HG03095 (cell line): ENCODE measurements around the gene FKBP1B.
"Not testable (repeated sequence)": the region's sequence is repeated elsewhere in the genome, so short reads cannot be mapped to it uniquely, and the experiment has no call there.

Experiments used
- ATAC-seq: cut with Tn5 transposase; IDR thresholded peaks from one replicate; pipeline ENCODE4 v1.9.1; 2021; ENCODE audit warnings: moderate library complexity; ENCODE audit not compliant: unreplicated experiment

The FKBP1B gene

DNA sequence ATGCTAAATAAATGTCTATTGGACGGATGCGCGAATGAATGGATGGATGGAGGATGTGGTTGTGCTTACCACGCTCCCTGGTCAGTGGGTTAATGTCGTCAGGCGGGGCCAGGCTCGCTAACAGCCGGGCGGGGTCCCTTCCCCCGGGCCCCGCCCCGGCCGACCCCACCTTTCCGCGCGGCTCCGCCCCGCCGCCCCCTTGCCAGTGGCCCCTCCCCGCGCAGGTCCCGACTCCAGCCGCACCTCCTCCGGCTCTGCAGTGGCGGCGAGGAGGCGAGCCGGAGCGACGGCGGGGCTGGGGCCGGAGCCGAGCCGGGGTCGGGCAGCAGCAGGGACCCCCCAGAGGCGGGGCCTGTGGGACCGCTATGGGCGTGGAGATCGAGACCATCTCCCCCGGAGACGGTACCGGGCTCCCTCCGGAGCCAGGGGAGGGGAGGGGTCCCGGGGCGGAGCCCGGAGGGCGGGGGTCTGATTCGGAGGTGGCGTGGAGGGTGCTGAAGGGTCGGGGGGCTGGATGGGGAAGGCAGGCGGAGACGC lies at the start of gene FKBP1B:
TSS of gene FKBP1B (plus strand) at position 257 of the 537 bp plus-strand sequence. CDS start at position 366, 109 bp downstream.
- no peak for ATAC-seq

DNA sequence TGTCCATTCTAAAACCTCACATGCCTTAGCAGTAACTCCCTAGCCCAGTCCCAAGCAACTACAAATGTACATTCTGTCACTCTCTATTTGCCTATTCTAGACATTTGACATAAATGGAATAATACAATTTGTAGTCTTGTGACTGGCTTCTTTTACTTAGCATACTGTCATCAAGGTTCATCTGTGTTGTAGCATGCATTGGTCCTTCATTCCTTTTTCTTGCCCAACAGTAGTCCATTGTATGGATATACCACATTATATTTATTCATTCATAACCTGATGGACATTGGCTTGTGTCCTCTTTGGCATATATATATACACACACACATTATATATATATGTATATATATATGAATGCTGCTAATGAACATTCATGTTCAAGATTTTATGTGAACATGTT lies 41.8 kb upstream of the FKBP1B start:
- no peak for ATAC-seq

DNA sequence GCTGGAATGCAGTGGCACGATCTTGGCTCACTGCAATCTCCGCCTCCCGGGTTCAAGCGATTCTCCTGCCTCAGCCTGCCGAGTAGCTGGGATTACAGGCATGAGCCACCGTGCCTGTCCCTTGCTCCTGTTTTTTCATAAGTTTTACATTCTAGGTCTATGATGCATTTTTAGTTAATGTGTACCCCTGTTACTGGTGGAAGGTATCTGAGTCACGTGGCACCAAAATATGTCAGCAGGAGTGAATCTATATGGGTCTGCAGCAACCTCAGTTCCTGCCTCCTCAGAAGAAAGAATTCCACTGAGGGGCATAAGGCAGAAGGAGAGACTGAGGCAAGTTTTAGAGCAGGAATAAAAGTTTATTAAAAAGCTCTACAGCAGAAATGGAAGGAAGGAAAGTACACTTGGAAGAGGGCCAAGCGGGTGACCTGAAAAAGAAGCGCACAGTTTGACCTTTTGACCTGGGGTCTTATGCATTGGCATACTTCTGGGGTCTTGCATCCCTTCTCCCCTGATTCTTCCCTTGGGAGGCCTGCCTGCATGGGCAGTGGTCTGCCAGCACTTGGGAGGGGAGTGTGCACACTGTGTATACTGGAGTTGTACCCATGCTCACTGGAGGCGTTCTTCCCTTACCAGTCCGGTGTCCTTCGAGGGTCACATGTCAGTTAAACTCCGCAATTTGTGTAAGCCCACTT lies 40.7 kb upstream of the FKBP1B start:
- no peak for ATAC-seq

DNA sequence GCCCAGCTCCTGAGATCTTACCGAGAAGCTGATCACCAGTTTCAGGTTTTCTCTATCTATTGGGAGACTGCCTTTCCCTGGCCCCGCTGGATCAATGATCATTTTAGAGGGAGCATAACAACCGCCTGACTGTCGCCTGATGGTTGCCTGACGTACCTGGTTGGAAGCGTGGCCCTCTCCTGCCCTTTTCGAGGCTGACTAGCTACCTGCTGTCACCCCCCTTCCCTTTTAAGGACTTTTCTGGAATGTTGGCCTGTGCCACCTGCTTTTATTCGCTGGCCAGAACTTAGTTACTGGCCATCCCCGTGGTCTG lies 40.2 kb upstream of the FKBP1B start:
- no peak for ATAC-seq

DNA sequence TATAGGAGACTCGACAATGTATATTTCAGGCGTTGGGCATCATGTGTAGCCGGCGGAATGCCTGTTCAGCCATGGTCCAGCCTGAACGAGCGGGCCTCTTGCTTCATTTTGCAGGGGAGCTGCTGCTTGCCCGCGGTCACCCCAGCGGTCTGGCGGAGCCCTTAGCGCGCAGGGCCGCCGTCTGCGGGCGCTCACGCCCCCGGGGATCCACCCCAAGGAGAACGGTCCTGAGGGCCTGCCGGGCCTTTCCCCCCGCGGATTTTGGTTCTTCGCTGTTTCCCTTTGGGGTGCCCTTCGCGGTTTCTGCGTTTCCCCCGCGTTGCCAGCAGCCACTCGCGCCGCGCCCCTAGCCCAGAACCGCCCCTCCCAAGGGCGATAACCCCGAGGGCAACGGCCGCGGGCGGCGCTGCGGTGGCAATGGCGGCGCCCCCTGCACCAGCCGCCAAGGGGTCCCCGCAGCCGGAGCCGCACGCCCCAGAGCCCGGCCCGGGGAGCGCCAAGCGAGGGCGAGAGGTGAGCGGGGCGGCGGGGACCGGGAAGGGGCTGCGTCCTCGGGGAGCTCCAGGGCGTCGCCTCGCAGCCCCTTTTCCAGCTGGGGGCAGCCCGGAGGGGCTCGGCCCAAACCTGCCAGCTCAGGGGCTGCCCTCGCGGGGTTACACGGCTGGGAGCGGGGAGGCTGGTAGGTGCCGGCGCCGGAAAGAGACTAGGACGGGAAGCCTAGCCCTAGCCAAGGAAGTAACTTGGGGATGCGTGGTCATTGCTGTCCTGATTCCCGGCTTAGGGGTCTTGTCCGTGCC lies 39.7 kb upstream of the FKBP1B start, which contains the start of gene MFSD2B:
TSS of gene MFSD2B (plus strand) at position 406 of the 797 bp plus-strand sequence. CDS start at position 418, 12 bp downstream.
- ATAC-seq = no peak

DNA sequence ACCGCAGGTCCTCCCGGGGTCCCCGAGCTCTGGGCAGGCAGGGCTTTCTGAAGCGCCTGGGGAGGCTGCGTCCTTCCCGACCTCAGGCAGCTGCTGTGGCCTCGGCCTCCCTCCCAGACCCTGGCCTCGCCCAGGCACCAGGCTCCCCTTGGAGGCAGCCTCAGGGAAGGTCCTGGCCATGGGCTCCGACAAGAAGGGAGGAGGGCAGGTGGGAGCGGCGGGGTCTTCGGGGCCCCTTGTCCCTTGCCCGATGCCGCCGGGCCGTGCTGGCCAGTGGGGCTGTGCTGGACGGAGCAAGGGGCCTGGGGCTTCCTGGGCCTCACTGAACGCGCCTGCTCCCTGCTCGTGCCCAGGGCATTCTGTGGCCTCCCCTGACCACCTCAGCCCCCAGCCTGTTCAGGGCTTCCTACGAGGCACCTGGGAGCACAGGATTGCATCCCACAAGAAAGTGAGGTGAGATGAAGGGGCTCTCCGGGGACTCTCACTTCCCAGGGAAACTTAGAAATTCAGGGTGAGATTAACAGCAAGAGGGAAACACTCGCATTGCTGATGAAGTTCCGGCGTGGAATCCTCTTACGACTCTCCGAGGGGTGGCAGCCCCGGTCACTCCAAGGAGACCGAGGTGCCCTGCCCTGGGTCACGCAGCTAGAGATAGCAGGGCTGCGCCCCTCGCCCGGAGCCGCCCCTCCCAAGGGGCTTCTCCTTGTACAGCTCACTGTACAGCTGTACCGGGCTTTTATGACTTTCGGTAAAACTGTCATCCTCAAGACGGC lies 38.9 kb upstream of the FKBP1B start:
- ATAC-seq = no peak

DNA sequence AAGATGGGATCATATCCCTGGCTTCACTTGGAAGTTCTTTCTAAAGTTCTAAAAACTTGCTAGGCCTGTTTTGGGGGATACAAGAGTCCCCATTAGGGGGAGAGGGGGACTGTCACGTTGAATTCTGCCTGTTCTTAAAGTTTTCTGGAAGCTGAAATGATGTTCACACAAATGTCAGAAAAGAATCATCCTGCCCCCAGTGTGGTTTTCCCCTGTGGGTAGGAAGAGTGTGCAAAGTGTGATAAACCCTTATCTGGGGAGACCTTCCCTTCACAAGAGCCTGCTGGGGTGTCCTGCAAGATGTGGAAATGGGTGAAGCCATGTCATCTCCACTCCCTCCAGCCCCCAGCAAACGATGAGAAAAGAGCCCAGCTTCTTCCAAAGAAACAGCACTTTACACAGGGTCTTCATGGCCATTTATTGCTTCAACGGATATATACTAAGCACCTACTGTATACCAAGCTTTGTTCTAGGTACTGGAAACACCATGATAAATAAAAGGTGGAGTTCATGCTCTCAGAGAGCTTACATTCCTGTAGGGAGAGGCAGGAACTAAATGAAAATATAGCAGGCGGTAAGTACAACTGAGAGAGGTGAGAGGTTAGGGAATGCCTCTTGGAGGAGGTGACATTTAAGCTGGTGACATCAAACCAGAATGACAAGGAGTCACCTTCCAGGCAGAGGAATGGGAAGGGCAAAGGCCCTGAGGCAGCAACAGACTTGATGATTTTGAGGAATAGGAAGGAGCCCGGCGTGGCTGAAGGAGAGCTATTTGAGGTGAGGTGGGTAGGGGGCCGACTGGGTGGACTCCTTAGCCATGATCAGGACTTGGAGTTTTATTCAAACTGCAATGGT lies 38.1 kb upstream of the FKBP1B start:
- no peak for ATAC-seq

DNA sequence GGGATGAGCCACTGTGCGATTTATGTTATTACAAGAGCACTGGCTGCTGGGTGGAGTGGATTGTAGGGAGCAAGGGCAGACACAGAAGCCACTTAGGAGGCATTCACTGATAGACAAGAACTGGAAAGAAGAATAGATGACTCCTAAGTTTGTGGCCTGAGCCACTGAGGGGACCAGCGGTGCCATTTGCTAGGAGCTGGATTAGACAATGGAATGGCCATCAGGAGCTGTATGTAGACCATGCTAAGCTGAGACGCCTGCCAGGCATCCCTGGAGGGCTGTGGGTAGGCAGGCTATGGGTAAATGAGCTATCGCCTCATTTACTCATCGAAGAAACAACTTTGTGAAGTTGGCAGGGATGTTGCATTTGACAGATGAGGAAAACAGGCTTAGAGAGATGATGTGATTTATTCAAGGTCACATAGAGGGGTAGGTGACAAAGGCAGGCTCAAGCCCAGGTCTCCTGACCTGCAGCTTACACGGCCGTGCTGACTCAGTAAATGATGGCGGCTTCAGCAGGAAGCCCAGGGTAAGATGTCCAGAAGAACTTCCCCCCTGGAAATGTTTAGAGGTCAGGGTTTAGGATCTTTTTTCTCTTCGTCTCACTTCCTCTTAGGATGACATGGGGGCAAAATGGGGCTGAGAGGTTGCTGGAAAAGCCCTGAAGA lies 36.9 kb upstream of the FKBP1B start:
- ATAC-seq = no peak

DNA sequence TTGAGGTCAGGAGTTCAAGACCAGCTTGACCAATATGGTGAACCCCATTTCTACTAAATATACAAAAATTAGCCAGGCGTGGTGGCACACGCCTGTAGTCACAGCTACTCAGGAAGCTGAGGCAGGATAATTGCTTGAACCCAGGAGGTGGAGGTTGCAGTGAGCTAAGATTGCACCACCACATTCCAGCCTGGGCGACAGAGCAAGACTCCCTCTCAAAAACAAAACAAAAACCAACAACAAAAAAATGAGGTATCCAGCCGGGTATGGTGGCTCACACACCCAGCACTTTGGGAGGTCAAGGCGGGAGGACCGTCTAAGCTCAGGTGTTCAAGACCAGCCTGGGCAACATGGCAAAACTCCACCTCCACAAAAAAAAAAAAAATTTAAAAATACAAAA lies 34.6 kb upstream of the FKBP1B start:
- not testable (repeated sequence) for ATAC-seq

DNA sequence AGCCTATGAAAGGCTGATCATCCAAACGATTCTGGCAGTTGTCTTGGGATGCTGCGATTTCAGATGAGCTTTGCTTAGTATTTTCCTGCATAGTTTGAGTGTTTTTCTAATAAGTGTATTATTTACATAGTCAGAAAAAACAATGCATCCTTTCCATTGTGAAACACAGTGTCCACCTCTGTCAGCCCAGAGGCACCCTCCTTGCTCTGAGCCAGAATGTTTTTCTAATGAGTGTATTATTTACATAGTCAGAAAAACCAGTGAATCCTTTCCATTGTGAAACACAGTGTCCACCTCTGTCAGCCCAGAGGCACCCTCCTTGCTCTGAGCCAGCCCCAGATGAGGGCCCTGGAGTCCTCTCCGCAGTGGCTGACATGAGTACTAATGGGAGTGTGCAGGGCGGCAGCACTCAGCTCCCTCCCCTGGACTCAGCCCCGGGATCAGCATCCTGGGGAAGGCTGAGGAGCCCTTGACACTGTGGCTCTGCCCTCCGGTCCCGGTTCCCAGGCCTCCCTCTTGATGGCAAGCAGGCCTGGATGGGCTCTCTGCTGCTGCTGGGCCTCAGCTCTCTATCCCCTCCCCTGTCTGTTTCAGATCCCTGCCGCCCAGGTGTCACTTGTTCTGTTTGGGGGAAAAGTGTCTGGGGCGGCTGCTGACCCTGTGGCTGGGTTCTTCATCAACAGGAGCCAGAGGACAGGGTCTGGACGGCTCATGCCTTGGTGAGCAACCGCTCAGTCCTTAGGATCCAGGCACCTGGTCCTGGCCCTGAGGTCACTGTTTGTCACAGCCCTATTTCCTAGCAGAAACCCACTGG lies 33.8 kb upstream of the FKBP1B start:
- no peak for ATAC-seq

DNA sequence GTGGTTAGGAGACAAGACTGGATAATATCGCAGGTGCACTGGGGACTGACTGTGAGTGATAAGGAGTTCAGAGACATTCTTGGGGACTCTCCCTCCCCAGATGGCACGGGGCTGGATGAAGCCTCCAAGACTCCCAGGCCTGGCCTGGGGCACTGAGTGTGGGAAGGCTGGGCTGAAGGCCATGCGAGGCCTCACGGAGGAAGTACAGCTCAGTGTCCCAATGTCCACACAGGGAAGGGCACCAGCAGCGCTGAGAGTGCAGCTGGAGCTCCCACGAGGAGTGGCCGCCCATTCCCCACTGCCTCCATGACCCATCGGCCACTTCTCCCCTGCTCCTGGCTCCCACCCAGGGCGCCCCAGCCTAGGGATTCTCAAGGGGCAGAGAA lies 33.2 kb upstream of the FKBP1B start:
- ATAC-seq = no peak

DNA sequence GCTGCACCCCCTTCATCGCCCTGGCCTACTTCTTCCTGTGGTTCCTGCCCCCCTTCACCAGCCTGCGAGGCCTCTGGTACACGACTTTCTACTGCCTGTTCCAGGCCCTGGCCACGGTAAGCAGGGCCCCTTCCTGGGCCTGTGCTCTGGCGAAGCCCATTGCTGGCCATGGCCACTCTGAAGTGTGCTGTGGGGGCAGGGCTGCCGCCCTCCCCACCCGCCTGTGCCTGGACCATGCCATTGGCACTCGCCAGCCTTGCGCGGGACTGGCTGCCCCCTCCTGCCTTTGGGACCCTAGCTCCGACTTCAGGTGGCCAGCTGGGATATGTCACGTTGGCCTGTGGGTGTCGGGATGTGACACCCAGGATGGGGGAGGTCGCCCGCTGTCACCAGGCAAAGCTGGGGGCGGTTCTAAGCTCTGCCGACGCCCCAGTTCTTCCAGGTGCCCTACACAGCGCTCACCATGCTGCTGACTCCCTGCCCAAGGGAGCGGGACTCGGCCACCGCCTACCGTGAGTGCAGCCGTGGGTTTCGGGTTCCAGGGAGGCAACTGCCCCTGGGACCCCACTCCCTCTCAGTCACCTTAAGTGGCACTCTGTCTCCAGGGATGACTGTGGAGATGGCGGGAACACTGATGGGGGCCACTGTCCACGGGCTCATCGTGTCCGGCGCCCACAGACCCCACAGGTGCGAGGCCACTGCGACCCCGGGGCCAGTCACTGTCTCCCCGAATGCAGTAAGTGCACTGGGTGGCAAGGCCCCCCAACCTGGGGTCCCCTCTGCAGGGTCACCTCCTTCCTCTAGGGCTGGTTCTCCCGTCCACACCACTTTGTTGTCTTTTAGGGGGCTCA lies 32.5 kb upstream of the FKBP1B start:
- no peak for ATAC-seq

DNA sequence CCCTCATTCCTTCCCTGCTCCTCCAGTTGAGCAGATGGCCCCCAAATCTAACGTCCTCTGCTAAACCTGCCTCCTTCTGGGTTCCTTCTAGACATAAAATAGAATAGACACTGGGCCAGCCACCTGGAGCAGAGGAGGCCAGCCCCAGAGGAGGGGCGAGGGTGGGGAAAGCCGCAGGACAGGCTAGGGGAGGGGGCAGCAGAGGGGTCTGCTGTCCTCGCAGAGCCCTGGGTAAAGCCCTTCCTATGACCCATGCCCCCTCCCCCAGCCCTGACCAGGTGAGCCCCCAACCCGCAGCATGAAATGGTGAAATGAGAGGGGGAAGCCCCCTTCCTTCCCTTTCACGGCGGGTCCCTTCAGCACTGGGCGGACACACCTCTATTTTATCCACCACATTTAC lies 31.8 kb upstream of the FKBP1B start:
- ATAC-seq = no peak

DNA sequence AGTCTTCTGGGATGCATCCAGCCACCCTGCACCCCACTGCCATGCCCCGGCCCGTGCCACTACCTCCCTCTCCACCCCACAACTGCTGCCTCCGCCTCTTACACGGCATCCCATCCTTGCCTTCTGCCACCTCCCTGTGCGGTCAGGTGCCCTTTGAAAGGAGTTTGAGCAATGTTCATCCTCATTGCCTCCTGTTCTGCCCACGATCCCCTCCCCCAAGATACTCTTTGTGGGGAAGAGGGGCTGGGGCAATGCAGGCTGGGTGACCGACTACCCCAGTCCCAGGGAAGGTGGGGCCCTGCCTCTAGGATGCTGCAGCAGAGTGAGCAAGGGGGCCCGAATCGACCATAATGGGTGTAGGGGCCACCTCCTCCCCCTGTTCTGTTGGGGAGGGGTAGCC lies 31.3 kb upstream of the FKBP1B start:
- no peak for ATAC-seq

DNA sequence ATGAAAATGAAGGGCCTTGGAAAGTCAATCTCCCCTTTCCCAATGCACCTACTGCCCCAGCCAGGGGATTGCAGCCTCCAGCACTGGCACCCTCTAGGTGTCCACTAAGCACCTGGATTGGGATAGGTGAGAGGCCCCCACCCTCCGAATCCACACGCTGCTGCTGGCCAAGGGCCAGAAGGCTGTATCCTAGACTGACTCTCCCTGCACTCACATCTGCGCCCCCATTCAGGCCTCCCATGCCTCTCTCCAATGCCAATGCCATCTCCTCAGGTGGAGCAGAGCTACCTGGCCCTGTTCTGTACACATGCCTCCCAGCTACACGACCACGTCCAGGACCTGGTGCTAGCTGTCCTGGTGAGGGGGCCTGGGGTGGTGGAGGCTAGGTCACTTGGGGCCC lies 29.8 kb upstream of the FKBP1B start:
- no peak for ATAC-seq

DNA sequence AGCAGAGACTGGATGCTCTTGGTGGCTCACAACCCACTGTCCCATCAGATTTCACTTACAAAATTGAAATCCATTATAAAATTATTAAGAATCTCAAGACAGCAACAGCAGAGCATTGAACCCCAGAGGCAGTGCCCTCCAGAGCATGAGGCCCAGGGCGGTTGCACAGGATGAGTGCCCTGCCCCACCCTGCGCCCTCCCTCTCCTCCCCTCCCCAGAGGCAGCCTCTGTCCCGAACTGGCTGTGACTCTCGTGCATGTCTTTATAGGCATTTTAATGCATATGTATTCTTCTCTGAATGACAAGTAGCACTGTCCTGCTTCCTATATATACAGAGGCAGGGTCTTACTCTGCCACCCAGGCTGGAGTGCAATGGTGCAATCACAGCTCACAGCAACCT lies 29.3 kb upstream of the FKBP1B start:
- no peak for ATAC-seq

DNA sequence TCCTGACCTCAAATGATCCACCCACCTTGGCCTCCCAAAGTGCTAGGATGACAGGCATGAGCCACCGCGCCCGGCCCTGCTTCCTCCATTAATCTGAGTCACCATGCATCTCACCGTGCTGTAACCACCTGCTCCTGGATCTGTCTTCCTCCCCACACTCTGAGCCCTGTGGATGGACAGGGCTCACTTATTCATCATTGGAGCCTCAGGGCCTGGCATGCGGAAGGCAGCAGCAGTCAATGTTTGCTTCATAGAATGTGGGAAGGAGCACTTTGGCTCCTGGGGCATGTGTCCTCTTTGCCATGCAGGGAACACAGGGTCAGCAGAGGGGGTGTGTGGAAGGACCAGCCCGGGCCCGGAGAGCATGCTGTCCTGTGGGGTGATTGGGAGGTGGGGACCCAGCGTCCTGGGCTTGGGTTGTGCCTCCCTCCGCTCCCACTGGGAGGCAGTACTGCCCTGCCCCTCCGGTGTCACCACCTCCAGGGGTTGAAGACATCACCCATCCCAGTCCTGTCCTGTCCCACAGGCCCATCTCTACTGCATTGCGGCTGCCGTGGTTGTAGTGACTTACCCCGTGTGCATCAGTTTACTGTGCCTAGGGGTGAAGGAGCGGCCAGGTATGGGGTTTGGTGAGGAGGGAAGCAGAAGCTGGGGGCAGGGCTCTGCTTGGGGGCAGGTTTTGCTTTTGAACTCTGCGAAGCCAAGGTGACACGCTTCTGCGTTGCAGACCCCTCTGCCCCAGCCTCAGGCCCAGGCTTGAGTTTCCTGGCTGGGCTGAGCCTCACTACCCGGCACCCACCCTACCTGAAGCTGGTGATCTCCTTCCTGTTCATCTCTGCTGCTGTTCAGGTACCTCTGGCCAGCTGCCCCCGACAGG lies 28.2 kb upstream of the FKBP1B start:
- ATAC-seq = no peak
